SK-N-SH treated with all-trans-retinoic acid at 6 μM for 48 hours (cell line): ENCODE data around the gene CBFA2T3.

Experiments
- ATAC-seq: fragments of 200-7000 bp; cut with Tn5 transposase; 3 replicates; pipeline ENCODE4 v1.9.1; 2020; ENCODE audit warnings: mild to moderate bottlenecking, moderate library complexity
- ARNTL ChIP-seq: fragments of 450-650 bp; formaldehyde crosslinking; IDR thresholded peaks from 2 replicates; pipeline ENCODE4 v1.5.0; 2020; ENCODE audit warnings: low read depth, mild to moderate bottlenecking, moderate library complexity, borderline replicate concordance
- BACH2 ChIP-seq: fragments of 250-450 bp; sonication (Bioruptor Pico); IDR thresholded peaks from 2 replicates; pipeline ENCODE4 v1.9.0; 2021; ENCODE audit warnings: mild to moderate bottlenecking, borderline replicate concordance
- CSDC2 ChIP-seq: fragments of 250-450 bp; sonication (Bioruptor Pico); IDR thresholded peaks from 2 replicates; pipeline ENCODE4 v1.5.0; 2020; ENCODE audit warnings: mild to moderate bottlenecking, moderate library complexity
- ESRRG ChIP-seq: fragments of 250-450 bp; sonication (Bioruptor Pico); IDR thresholded peaks from 2 replicates; pipeline ENCODE4 v1.6.1; 2021; ENCODE audit warnings: mild to moderate bottlenecking
- GLIS3 ChIP-seq: fragments of 250-450 bp; sonication (Bioruptor Pico); IDR thresholded peaks from 2 replicates; pipeline ENCODE4 v1.5.0; 2020; ENCODE audit warnings: mild to moderate bottlenecking, moderate library complexity
- ISL1 ChIP-seq: fragments of 250-450 bp; sonication (Bioruptor Pico); IDR thresholded peaks from 2 replicates; pipeline ENCODE4 v2.1.2; 2022; ENCODE audit warnings: mild to moderate bottlenecking, moderate library complexity
- OSR1 ChIP-seq: fragments of 250-450 bp; sonication (Bioruptor Pico); IDR thresholded peaks from 2 replicates; pipeline ENCODE4 v1.8.0; 2022; ENCODE audit warnings: moderate library complexity, mild to moderate bottlenecking, inconsistent platforms
- RARB ChIP-seq: fragments of 250-450 bp; sonication (Bioruptor Pico); IDR thresholded peaks from 2 replicates; pipeline ENCODE4 v1.8.0; 2021; ENCODE audit warnings: mild to moderate bottlenecking, moderate library complexity
- SNAI2 ChIP-seq: fragments of 250-450 bp; sonication (Bioruptor Pico); IDR thresholded peaks from 2 replicates; pipeline ENCODE4 v1.5.0; 2020; ENCODE audit warnings: mild to moderate bottlenecking, moderate library complexity
- TCF4 ChIP-seq: fragments of 250-450 bp; sonication (Bioruptor Pico); IDR thresholded peaks from 2 replicates; pipeline ENCODE4 v1.8.0; 2021; ENCODE audit warnings: mild to moderate bottlenecking, moderate library complexity, borderline replicate concordance
- TOX ChIP-seq: fragments of 250-450 bp; sonication (Bioruptor Pico); IDR thresholded peaks from 2 replicates; pipeline ENCODE4 v1.8.0; 2021; ENCODE audit warnings: mild to moderate bottlenecking, moderate library complexity, borderline replicate concordance
- ZC3H10 ChIP-seq: fragments of 250-450 bp; sonication (Bioruptor Pico); IDR thresholded peaks from 2 replicates; pipeline ENCODE4 v1.5.1; 2021; ENCODE audit warnings: mild to moderate bottlenecking, moderate library complexity
- ZFP3 ChIP-seq: fragments of 250-450 bp; sonication (Bioruptor Pico); IDR thresholded peaks from 2 replicates; pipeline ENCODE4 v1.5.0; 2020; ENCODE audit warnings: mild to moderate bottlenecking, moderate library complexity
- ZFP30 ChIP-seq: fragments of 450-650 bp; formaldehyde crosslinking; IDR thresholded peaks from 2 replicates; pipeline ENCODE4 v1.5.0; 2022; ENCODE audit warnings: mild to moderate bottlenecking, moderate library complexity
- ZNF565 ChIP-seq: fragments of 450-650 bp; formaldehyde crosslinking; conservative IDR thresholded peaks from 2 replicates; pipeline ENCODE4 v1.5.0; 2020; ENCODE audit warnings: low read depth, mild to moderate bottlenecking, moderate library complexity
- ZNF70 ChIP-seq: fragments of 450-650 bp; formaldehyde crosslinking; IDR thresholded peaks from 2 replicates; pipeline ENCODE4 v1.5.0; 2020; ENCODE audit warnings: mild to moderate bottlenecking, moderate library complexity
- ZNF8 ChIP-seq: fragments of 450-650 bp; formaldehyde crosslinking; IDR thresholded peaks from 2 replicates; pipeline ENCODE4 v1.5.0; 2020; ENCODE audit warnings: mild to moderate bottlenecking, moderate library complexity
- TF ChIP-seq, protein P1 (sequence below): fragments of 250-450 bp; sonication (Bioruptor Pico); IDR thresholded peaks from 2 replicates; pipeline ENCODE4 v1.8.0; 2020; ENCODE audit warnings: mild to moderate bottlenecking, moderate library complexity, borderline replicate concordance
- TF ChIP-seq, protein P2 (sequence below): fragments of 250-450 bp; sonication (Bioruptor Pico); IDR thresholded peaks from 2 replicates; pipeline ENCODE4 v1.5.0; 2020; ENCODE audit warnings: mild to moderate bottlenecking, moderate library complexity
- TF ChIP-seq, protein P3 (sequence below): fragments of 250-450 bp; sonication (Bioruptor Pico); IDR thresholded peaks from 2 replicates; pipeline ENCODE4 v1.5.1; 2021; ENCODE audit warnings: mild to moderate bottlenecking, moderate library complexity
- TF ChIP-seq, protein P4 (sequence below): fragments of 250-450 bp; sonication (Bioruptor Pico); IDR thresholded peaks from 2 replicates; pipeline ENCODE4 v1.8.0; 2021; ENCODE audit warnings: low read depth, mild to moderate bottlenecking, moderate library complexity, borderline replicate concordance

The CBFA2T3 gene

DNA sequence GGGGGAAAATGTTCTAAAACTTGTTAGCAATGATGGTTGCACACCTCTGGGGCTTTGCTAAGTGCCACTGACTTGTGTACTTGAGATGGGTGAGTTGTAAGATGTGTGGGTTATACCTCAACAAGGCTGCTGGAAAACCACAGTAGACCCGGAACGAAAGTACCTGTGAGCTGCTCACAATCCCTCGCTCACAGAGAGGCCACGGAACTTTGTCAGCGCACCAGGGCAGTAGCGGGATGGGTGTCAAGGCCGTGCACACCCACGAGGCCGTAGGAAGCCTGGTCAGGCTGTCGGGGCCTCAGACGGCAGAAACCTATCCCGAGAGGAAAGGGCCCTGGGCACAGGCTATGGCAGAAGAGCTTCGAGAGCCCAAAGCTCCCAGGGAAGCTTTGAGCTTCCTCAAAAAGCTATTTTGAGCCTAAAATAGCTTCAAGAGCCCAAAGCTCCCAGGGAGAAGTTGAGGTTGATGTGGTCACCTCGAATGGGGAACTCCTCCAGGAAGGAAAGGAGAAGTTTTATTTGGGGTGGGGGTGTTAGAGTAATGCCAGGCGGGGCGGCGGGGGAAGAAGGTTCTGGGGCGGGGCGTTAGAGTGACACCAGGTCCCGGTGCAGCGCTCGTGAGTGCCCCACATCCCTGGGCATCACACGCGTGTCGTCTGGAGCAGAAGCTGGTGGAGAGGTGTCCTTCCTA lies 19.0 kb downstream of the CBFA2T3 start:
- TF ChIP-seq ZFP30 (CRISPR knock-in tag): no peak
- TF ChIP-seq, protein P1, sequence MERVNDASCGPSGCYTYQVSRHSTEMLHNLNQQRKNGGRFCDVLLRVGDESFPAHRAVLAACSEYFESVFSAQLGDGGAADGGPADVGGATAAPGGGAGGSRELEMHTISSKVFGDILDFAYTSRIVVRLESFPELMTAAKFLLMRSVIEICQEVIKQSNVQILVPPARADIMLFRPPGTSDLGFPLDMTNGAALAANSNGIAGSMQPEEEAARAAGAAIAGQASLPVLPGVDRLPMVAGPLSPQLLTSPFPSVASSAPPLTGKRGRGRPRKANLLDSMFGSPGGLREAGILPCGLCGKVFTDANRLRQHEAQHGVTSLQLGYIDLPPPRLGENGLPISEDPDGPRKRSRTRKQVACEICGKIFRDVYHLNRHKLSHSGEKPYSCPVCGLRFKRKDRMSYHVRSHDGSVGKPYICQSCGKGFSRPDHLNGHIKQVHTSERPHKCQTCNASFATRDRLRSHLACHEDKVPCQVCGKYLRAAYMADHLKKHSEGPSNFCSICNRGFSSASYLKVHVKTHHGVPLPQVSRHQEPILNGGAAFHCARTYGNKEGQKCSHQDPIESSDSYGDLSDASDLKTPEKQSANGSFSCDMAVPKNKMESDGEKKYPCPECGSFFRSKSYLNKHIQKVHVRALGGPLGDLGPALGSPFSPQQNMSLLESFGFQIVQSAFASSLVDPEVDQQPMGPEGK (CRISPR knock-in tag): no peak
- TF ChIP-seq ZC3H10: no peak
- no peak for TF ChIP-seq ZNF565 (CRISPR knock-in tag)

DNA sequence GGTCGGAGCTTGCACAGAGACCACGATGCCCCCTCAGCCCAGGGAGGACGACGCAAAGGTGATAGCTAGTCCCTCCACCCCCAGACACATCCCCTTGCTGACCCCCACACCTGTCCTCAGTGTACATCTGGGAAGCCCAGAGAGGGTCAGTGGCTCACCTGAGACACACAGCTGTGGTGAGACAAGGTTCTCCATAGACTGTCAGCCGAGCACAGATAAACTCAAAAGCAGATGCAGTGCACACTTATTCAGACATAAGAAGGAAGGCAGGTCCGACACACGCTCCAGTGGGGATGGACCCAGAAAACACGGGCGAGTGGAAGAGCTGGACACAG lies 19.6 kb downstream of the CBFA2T3 start:
- no peak for TF ChIP-seq GLIS3 (CRISPR knock-in tag)
- TF ChIP-seq ZFP3 (CRISPR knock-in tag): no peak
- no peak for TF ChIP-seq ARNTL
- no peak for TF ChIP-seq TCF4
- TF ChIP-seq ZNF70 (CRISPR knock-in tag): no peak
- TF ChIP-seq, protein P2, sequence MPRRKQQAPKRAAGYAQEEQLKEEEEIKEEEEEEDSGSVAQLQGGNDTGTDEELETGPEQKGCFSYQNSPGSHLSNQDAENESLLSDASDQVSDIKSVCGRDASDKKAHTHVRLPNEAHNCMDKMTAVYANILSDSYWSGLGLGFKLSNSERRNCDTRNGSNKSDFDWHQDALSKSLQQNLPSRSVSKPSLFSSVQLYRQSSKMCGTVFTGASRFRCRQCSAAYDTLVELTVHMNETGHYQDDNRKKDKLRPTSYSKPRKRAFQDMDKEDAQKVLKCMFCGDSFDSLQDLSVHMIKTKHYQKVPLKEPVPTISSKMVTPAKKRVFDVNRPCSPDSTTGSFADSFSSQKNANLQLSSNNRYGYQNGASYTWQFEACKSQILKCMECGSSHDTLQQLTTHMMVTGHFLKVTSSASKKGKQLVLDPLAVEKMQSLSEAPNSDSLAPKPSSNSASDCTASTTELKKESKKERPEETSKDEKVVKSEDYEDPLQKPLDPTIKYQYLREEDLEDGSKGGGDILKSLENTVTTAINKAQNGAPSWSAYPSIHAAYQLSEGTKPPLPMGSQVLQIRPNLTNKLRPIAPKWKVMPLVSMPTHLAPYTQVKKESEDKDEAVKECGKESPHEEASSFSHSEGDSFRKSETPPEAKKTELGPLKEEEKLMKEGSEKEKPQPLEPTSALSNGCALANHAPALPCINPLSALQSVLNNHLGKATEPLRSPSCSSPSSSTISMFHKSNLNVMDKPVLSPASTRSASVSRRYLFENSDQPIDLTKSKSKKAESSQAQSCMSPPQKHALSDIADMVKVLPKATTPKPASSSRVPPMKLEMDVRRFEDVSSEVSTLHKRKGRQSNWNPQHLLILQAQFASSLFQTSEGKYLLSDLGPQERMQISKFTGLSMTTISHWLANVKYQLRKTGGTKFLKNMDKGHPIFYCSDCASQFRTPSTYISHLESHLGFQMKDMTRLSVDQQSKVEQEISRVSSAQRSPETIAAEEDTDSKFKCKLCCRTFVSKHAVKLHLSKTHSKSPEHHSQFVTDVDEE (CRISPR knock-in tag): no peak
- no peak for TF ChIP-seq ISL1 (CRISPR knock-in tag)
- no peak for ATAC-seq

More for the DNA sequence above, 19.0 kb downstream of the CBFA2T3 start:
- no peak for ATAC-seq

DNA sequence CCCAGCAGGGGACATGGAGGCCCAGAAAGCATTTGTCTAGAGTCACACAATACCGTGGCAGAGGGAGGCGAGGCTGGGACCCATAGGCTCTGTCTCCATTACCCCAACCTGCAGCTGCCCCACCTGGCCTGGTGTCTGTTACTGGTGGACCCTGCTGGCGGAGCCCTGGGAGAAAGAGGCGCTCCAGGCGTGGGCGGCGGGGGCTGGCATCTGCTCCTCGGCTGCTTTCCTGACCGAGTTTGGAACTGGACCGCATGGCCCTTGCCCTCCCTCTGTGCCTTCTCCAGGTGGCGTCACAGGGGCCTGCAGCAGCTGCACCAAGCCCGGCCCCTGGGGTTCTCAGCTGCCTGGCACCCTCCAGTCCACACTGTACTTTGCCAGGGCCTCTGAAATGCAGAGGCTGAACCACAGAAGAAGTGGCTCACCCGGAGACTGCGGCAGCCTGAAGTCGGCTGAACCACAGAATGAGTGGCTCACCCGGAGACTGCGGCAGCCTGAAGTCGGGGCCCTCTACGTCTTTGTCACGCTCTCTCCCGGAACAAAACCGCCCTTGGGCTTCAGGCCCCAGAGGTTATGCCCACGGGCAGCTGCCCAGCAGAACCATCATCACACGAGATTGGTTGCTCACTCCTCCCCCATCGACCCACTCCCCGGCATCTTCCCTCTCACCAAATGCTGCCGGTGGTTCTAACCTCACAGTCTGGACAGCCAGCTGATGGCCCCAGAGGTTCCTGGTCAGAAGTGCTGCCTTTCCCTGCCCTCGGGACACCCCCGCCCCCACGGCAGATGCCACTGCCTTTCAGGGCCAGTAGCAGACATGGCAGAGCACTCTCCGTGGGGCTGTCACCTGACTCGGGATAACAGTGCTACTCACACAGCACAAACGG lies 20.2 kb downstream of the CBFA2T3 start:
- TF ChIP-seq TCF4 (no peak), SNAI2 (no peak), ESRRG (no peak), ZFP3 (CRISPR knock-in tag) (no peak), ZFP30 (CRISPR knock-in tag) (no peak), ZNF70 (CRISPR knock-in tag) (no peak), BACH2 (CRISPR knock-in tag) (no peak), ZC3H10 (no peak), ZNF8 (CRISPR knock-in tag) (no peak), CSDC2 (CRISPR knock-in tag) (no peak), RARB (CRISPR knock-in tag) (no peak), OSR1 (no peak), TOX (no peak), ZNF565 (CRISPR knock-in tag) (no peak), ARNTL (no peak), GLIS3 (CRISPR knock-in tag) (no peak)
- TF ChIP-seq, protein P3, sequence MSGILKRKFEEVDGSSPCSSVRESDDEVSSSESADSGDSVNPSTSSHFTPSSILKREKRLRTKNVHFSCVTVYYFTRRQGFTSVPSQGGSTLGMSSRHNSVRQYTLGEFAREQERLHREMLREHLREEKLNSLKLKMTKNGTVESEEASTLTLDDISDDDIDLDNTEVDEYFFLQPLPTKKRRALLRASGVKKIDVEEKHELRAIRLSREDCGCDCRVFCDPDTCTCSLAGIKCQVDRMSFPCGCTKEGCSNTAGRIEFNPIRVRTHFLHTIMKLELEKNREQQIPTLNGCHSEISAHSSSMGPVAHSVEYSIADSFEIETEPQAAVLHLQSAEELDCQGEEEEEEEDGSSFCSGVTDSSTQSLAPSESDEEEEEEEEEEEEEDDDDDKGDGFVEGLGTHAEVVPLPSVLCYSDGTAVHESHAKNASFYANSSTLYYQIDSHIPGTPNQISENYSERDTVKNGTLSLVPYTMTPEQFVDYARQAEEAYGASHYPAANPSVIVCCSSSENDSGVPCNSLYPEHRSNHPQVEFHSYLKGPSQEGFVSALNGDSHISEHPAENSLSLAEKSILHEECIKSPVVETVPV (CRISPR knock-in tag): no peak
- TF ChIP-seq, protein P4, sequence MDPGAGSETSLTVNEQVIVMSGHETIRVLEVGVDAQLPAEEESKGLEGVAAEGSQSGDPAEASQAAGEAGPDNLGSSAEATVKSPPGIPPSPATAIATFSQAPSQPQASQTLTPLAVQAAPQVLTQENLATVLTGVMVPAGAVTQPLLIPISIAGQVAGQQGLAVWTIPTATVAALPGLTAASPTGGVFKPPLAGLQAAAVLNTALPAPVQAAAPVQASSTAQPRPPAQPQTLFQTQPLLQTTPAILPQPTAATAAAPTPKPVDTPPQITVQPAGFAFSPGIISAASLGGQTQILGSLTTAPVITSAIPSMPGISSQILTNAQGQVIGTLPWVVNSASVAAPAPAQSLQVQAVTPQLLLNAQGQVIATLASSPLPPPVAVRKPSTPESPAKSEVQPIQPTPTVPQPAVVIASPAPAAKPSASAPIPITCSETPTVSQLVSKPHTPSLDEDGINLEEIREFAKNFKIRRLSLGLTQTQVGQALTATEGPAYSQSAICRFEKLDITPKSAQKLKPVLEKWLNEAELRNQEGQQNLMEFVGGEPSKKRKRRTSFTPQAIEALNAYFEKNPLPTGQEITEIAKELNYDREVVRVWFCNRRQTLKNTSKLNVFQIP (CRISPR knock-in tag): no peak
- TF ChIP-seq, protein P1 (CRISPR knock-in tag): no peak
- TF ChIP-seq, protein P2 (CRISPR knock-in tag): no peak
- ATAC-seq: no peak; the same call in 2 of the 3 replicates
